Activated naive CD4-positive, alpha-beta T cell treated with anti-CD3 and anti-CD28 coated beads, Interleukin-2, amount 10 ng/mL, durations not matched to agents 7 days and 5 days (primary cell): ENCODE measurements around the gene PDS5B.
A peak's percentile ranks its signal among the peaks of the same experiment; 100 is the strongest.

Experiments
- CTCF ChIA-PET: fragments of 350-600 bp; sonication (Branson Sonifier 250); formaldehyde crosslinking; loops from one replicate; lab custom pipeline; 2021; ENCODE audit warnings: antibody characterized with exemption; lab: Charles Lee
- DNase-seq: peaks from one replicate; pipeline ENCODE4 v3.0.0-alpha.2; 2020
- H3K27ac Mint-ChIP-seq: one replicate; pipeline ENCODE4 v1.8.0; 2021; ENCODE audit warnings: mild to moderate bottlenecking, moderate library complexity, mixed read lengths
- H3K27me3 Mint-ChIP-seq: one replicate; pipeline ENCODE4 v1.8.0; 2021; ENCODE audit warnings: mild to moderate bottlenecking, mixed read lengths
- H3K36me3 Mint-ChIP-seq: one replicate; pipeline ENCODE4 v1.8.0; 2021; ENCODE audit warnings: mixed read lengths
- H3K4me1 Mint-ChIP-seq: one replicate; pipeline ENCODE4 v1.8.0; 2021; ENCODE audit warnings: mixed read lengths
- H3K4me3 Mint-ChIP-seq: one replicate; pipeline ENCODE4 v1.8.0; 2021; ENCODE audit warnings: mild to moderate bottlenecking, moderate library complexity, mixed read lengths
- H3K9me3 Mint-ChIP-seq: one replicate; pipeline ENCODE4 v1.8.0; 2021; ENCODE audit warnings: mixed read lengths

The PDS5B gene

DNA sequence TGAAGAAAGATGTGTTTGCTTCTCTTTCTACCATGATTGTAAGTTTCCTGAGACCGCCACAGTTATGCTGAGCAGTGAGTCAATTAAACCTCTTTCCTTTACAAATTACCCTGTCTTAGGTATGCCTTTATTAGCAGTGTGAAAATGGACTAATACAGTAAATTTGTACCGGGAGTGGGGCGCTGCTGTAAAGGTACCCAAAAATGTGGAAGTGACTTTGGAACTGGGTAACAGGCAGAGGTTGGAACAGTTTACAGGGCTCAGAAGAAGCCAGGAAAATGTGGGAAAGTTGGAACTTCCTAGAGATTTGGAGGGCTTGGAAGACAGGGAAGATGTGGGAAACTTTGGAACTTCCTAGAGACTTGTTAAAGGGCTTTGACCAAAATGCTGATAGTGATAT is 9.2 kb upstream of the PDS5B start:
- Mint-ChIP-seq H3K4me1 (no peaks in the 10 kb centered on the region), H3K9me3 (peaks cover 20% of the 10 kb centered on the region), H3K27me3 (no peaks in the 10 kb centered on the region), H3K4me3 (no peak overlapping the region), H3K36me3 (peaks cover 7% of the 10 kb centered on the region), H3K27ac (no peak overlapping the region)
- CTCF ChIA-PET = no interaction called here
- DNase-seq = no peak

DNA sequence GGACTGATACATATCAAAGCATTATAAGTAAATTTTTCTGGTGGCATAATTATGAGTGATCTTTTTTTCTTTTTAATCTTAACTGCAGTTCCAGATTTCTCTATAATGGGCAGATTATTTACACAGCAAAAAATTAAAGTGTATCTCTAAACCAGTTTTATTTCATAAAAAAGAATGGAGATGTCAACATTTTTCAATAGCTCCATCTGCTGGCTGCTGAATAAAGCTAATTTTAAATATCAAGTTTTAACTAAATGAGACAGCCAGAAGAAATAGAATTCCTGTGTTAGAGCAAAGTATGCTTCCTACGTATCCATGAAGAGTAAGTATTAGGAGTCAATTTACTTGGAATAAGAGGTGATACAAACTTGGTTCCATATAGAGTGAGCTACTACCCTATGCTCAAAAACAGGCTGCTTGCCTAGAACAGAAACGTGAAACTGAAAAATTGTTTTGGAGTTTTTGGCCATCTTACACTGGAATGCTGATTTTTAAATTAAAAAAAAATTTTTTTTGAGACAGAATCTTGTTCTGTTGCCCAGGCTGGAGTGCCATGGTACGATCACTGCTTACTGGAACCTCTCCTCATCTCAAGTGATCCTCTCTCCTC is 5.0 kb upstream of the PDS5B start:
- Mint-ChIP-seq H3K27me3 (peaks cover 11% of the 10 kb centered on the region), H3K4me1 (peaks cover 10% of the 10 kb centered on the region), H3K36me3 (peaks cover 7% of the 10 kb centered on the region), H3K9me3 (peaks cover 17% of the 10 kb centered on the region), H3K4me3 (no peak overlapping the region), H3K27ac (no peak overlapping the region)
- no peak for DNase-seq
- CTCF ChIA-PET = interaction anchor here (0.6 to 3.8 kb wide), 21 partner anchors 9 to 671 kb away, joined by 3 to 26 read pairs (median 4); partner anchors contain the start of gene N4BP2L2

DNA sequence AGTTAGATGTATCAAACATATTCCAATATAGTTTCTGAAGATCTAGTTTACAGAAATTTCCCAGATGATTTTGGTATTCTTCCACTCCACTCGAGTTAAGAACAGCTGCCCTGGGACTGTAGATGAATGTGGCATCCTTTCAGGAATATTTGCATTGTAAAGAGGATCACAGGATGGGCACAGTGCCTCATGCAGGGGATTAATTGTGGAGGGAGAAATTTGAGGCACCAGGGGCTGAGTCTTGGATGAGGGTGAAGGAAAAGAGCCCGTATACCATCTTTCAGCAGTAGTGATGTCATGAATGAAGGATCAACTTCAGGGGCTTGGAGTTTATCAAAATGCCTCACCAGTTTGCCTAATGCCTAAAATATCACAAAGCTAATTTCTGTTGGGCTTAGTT is 4.0 kb upstream of the PDS5B start:
- no peak for DNase-seq
- Mint-ChIP-seq H3K4me1 (peaks cover 10% of the 10 kb centered on the region), H3K27ac (no peak overlapping the region), H3K27me3 (peaks cover 11% of the 10 kb centered on the region), H3K9me3 (peaks cover 10% of the 10 kb centered on the region), H3K36me3 (peaks cover 4% of the 10 kb centered on the region), H3K4me3 (no peak overlapping the region)
- CTCF ChIA-PET = interaction anchor here (0.7 to 3.8 kb wide), 9 partner anchors 8 to 648 kb away, joined by 3 to 26 read pairs (median 4); no protein-coding TSS in a partner anchor

GRCh38 chr13:32582991-32583390 is 3.3 kb upstream of the PDS5B start:
- H3K4me3 Mint-ChIP-seq = no peak overlapping the region
- CTCF ChIA-PET = interaction anchor here (0.7 to 3.8 kb wide), 3 partner anchors 116 to 647 kb away, joined by 3 to 18 read pairs (median 3); no protein-coding TSS in a partner anchor
- peaks cover 11% of the 10 kb centered on the region for H3K27me3 Mint-ChIP-seq
- H3K36me3 Mint-ChIP-seq = peaks cover 8% of the 10 kb centered on the region
- H3K9me3 Mint-ChIP-seq = peaks cover 8% of the 10 kb centered on the region
- DNase-seq = no peak
- peaks cover 14% of the 10 kb centered on the region for H3K4me1 Mint-ChIP-seq
- no peak overlapping the region for H3K27ac Mint-ChIP-seq

GRCh38 chr13:32585550-32586079 is 637 bp upstream of the PDS5B start:
- peak overlapping the region; percentile 73 for H3K27ac Mint-ChIP-seq
- peaks cover 39% of the 10 kb centered on the region for H3K4me1 Mint-ChIP-seq
- H3K36me3 Mint-ChIP-seq = peaks cover 10% of the 10 kb centered on the region
- H3K27me3 Mint-ChIP-seq = peaks cover 11% of the 10 kb centered on the region
- peak; percentile 23 for DNase-seq
- CTCF ChIA-PET = interaction anchor here (0.9 to 1.3 kb wide), 9 partner anchors 15 to 1136 kb away, joined by 3 to 12 read pairs (median 5); no protein-coding TSS in a partner anchor
- H3K9me3 Mint-ChIP-seq = no peaks in the 10 kb centered on the region
- H3K4me3 Mint-ChIP-seq = peak overlapping the region; percentile 78

- peak; percentile 75 for DNase-seq
- Mint-ChIP-seq H3K9me3 (no peaks in the 10 kb centered on the region), H3K27me3 (peaks cover 10% of the 10 kb centered on the region), H3K36me3 (peaks cover 15% of the 10 kb centered on the region), H3K4me1 (peaks cover 42% of the 10 kb centered on the region), H3K27ac (peak overlapping the region; percentile 96), H3K4me3 (peak overlapping the region; percentile 96)
- CTCF ChIA-PET = interaction anchor here (0.9 to 3.4 kb wide), 16 partner anchors 10 to 430 kb away, joined by 3 to 18 read pairs (median 4); no protein-coding TSS in a partner anchor
Measured at GRCh38 chr13:32587011-32587810, 959 bp downstream of the PDS5B start.

DNA sequence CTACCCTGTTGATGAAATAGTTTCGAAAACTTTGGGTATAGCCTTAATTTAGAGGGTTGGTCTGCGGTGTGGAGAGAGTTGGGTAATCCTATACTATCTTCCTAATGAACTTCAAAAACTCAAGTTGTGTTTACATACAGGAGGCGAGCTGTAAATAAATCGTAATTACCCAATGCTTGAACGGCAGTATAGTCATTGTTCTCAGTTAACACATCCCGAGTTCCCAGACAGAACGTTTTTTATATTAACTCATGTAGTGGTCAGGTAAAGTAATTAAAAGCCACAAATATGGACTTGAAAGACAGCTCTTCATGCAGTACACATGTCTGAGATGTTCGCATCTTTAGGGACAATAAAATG is 1.5 kb downstream of the PDS5B start:
- Mint-ChIP-seq H3K27ac (peak overlapping the region; percentile 96), H3K36me3 (peaks cover 19% of the 10 kb centered on the region), H3K4me1 (peaks cover 44% of the 10 kb centered on the region), H3K9me3 (no peaks in the 10 kb centered on the region), H3K27me3 (peaks cover 4% of the 10 kb centered on the region), H3K4me3 (peak overlapping the region; percentile 96)
- CTCF ChIA-PET = interaction anchor here (0.6 to 3.4 kb wide), 17 partner anchors 9 to 680 kb away, joined by 3 to 18 read pairs (median 4); no protein-coding TSS in a partner anchor
- no peak for DNase-seq

DNA sequence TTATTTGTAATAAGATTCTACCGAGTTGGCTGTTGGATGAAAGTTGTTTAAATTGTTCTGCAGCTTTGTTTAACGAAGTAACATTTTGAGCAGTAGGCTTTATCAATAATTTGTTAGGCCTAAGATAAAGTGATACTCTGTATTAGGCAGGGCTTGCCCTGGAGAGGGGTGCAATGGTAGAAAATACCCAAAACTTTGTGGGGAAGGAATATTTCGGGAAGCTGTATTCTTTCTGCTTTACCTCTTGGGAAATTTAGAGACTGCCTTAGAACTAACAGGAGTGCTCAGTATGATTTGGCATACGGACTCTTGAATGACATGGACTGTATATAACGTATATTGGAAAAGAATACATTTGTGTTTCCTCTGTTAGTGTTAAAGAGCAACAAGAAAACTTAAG is 2.5 kb downstream of the PDS5B start:
- Mint-ChIP-seq H3K4me1 (peaks cover 47% of the 10 kb centered on the region), H3K36me3 (peaks cover 19% of the 10 kb centered on the region), H3K27ac (peak overlapping the region; percentile 55), H3K9me3 (no peaks in the 10 kb centered on the region), H3K27me3 (no peaks in the 10 kb centered on the region), H3K4me3 (peak overlapping the region; percentile 61)
- no peak for DNase-seq
- CTCF ChIA-PET = interaction anchor here (1.6 to 3.4 kb wide), 6 partner anchors 43 to 428 kb away, joined by 3 to 18 read pairs (median 13); no protein-coding TSS in a partner anchor

- Mint-ChIP-seq H3K27ac (no peak overlapping the region), H3K27me3 (no peaks in the 10 kb centered on the region)
Measured at GRCh38 chr13:32589471-32589870, 3.2 kb downstream of the PDS5B start.

GRCh38 chr13:32590266-32590665 is 4.0 kb downstream of the PDS5B start:
- CTCF ChIA-PET = interaction anchor here (0.7 to 3.4 kb wide), 6 partner anchors 8 to 427 kb away, joined by 3 to 15 read pairs (median 4); no protein-coding TSS in a partner anchor
- H3K27ac Mint-ChIP-seq = no peak overlapping the region
- no peak overlapping the region for H3K4me3 Mint-ChIP-seq

More at GRCh38 chr13:32589471-32589870, 3.2 kb downstream of the PDS5B start:
- no peaks in the 10 kb centered on the region for H3K9me3 Mint-ChIP-seq
- H3K36me3 Mint-ChIP-seq = peaks cover 19% of the 10 kb centered on the region
- peaks cover 49% of the 10 kb centered on the region for H3K4me1 Mint-ChIP-seq
- H3K4me3 Mint-ChIP-seq = no peak overlapping the region
- CTCF ChIA-PET = interaction anchor here (0.7 to 3.4 kb wide), 5 partner anchors 11 to 428 kb away, joined by 3 to 18 read pairs (median 6); no protein-coding TSS in a partner anchor
- no peak for DNase-seq

GRCh38 chr13:32592082-32592481 is 5.8 kb downstream of the PDS5B start:
- H3K27ac Mint-ChIP-seq = no peak overlapping the region
- H3K36me3 Mint-ChIP-seq = peaks cover 19% of the 10 kb centered on the region
- H3K4me3 Mint-ChIP-seq = no peak overlapping the region
- peaks cover 51% of the 10 kb centered on the region for H3K4me1 Mint-ChIP-seq
- no peaks in the 10 kb centered on the region for H3K9me3 Mint-ChIP-seq
- CTCF ChIA-PET = interaction anchor here (1.5 to 2.0 kb wide), 2 partner anchors 11 to 48 kb away, joined by 5 to 11 read pairs; no protein-coding TSS in a partner anchor
- DNase-seq = no peak
- H3K27me3 Mint-ChIP-seq = no peaks in the 10 kb centered on the region

More at GRCh38 chr13:32590266-32590665, 4.0 kb downstream of the PDS5B start:
- no peak for DNase-seq
- H3K4me1 Mint-ChIP-seq = peaks cover 46% of the 10 kb centered on the region
- H3K36me3 Mint-ChIP-seq = peaks cover 19% of the 10 kb centered on the region
- H3K27me3 Mint-ChIP-seq = no peaks in the 10 kb centered on the region
- no peaks in the 10 kb centered on the region for H3K9me3 Mint-ChIP-seq

DNA sequence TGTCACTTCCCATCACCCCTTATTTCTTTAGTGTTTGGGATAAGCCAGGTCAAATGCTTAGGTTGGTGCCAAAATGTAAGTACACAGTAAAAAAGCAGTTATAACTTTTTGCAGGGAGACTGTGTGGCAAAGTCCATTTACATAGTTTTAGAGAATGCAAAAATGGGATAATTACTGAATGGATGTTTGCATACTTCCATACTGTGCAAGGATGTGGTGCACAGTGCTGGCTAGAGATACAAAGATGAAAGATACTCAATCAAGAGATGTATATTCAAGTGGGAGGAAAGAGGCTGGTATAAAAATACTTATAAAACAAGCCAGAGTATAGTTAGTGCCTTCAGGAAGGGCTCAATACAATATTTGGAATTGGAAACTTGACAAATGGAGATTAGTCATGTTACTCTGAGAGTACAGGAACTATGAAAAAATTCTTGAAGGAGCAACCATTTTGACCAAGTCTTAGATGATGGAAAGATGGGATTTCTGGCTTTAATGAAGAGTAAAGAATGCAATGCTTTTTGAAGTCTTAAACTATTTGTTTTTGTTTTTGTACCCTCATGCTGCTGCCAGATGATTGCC is 8.0 kb downstream of the PDS5B start:
- H3K4me1 Mint-ChIP-seq = peaks cover 34% of the 10 kb centered on the region
- no peak for DNase-seq
- peaks cover 13% of the 10 kb centered on the region for H3K36me3 Mint-ChIP-seq
- H3K9me3 Mint-ChIP-seq = no peaks in the 10 kb centered on the region
- H3K27ac Mint-ChIP-seq = no peak overlapping the region
- CTCF ChIA-PET = no interaction called here
- H3K27me3 Mint-ChIP-seq = no peaks in the 10 kb centered on the region
- H3K4me3 Mint-ChIP-seq = no peak overlapping the region

- no peak overlapping the region for H3K4me3 Mint-ChIP-seq
- DNase-seq = no peak
- H3K36me3 Mint-ChIP-seq = peaks cover 17% of the 10 kb centered on the region
- CTCF ChIA-PET = no interaction called here
- peaks cover 30% of the 10 kb centered on the region for H3K4me1 Mint-ChIP-seq
- H3K27ac Mint-ChIP-seq = no peak overlapping the region
- no peaks in the 10 kb centered on the region for H3K27me3 Mint-ChIP-seq
- H3K9me3 Mint-ChIP-seq = no peaks in the 10 kb centered on the region
Measured at GRCh38 chr13:32595306-32595705, 9.1 kb downstream of the PDS5B start.
